HG03045 (cell line): Measurements from ENCODE around the gene OR2A5.
"Not testable (repeated sequence)": the region's sequence is repeated elsewhere in the genome, so short reads cannot be mapped to it uniquely, and the experiment has no call there.

Experiments used
- ATAC-seq: cut with Tn5 transposase; IDR thresholded peaks from one replicate; pipeline ENCODE4 v1.9.1; 2021; ENCODE audit warnings: mild to moderate bottlenecking, moderate library complexity; ENCODE audit not compliant: unreplicated experiment

Gene OR2A5

GRCh38 chr7:144048648-144049047 lies at the start of gene OR2A5:
Gene OR2A5 (plus strand): TSS chr7:144048948. CDS start chr7:144050402, 1,454 bp downstream.
- ATAC-seq, result no peak

GRCh38 chr7:144000020-144000419 lies 48.7 kb upstream of the OR2A5 start, which contains the start of gene OR6B1:
Gene OR6B1 (plus strand): TSS chr7:144000320. CDS start chr7:144003997, 3,677 bp downstream.
- no peak for ATAC-seq

GRCh38 chr7:144001543-144001942 lies 47.2 kb upstream of the OR2A5 start:
- no peak for ATAC-seq

GRCh38 chr7:144004703-144005102 lies 44.0 kb upstream of the OR2A5 start:
- no peak for ATAC-seq

GRCh38 chr7:144006029-144006691 lies 42.6 kb upstream of the OR2A5 start:
- ATAC-seq, result no peak

- ATAC-seq, result no peak
Measured at GRCh38 chr7:144006692-144007042, 42.1 kb upstream of the OR2A5 start.

GRCh38 chr7:144009361-144009760 lies 39.4 kb upstream of the OR2A5 start:
- no peak for ATAC-seq

- not testable (repeated sequence) for ATAC-seq
Measured at GRCh38 chr7:144010061-144010460, 38.7 kb upstream of the OR2A5 start.

GRCh38 chr7:144010821-144011220 lies 37.9 kb upstream of the OR2A5 start:
- ATAC-seq, result not testable (repeated sequence)

GRCh38 chr7:144011458-144012230 lies 37.1 kb upstream of the OR2A5 start:
- no peak for ATAC-seq

- ATAC-seq, result no peak
Measured at GRCh38 chr7:144018065-144018464, 30.7 kb upstream of the OR2A5 start.

GRCh38 chr7:144019457-144019856 lies 29.3 kb upstream of the OR2A5 start:
- ATAC-seq, result no peak

GRCh38 chr7:144020340-144020739 lies 28.4 kb upstream of the OR2A5 start:
- ATAC-seq, result no peak

GRCh38 chr7:144022169-144022568 lies 26.6 kb upstream of the OR2A5 start:
- ATAC-seq, result no peak

GRCh38 chr7:144023171-144023827 lies 25.4 kb upstream of the OR2A5 start:
- no peak for ATAC-seq

GRCh38 chr7:144024213-144024612 lies 24.5 kb upstream of the OR2A5 start:
- no peak for ATAC-seq

GRCh38 chr7:144026203-144026883 lies 22.4 kb upstream of the OR2A5 start:
- ATAC-seq, result no peak

GRCh38 chr7:144027070-144027469 lies 21.7 kb upstream of the OR2A5 start:
- no peak for ATAC-seq

GRCh38 chr7:144027974-144028373 lies 20.8 kb upstream of the OR2A5 start:
- no peak for ATAC-seq

GRCh38 chr7:144028547-144028946 lies 20.2 kb upstream of the OR2A5 start:
- no peak for ATAC-seq

GRCh38 chr7:144032516-144032915 lies 16.2 kb upstream of the OR2A5 start:
- no peak for ATAC-seq
